HG03558 (cell line): ENCODE data around the gene KRTAP10-6.
"Not testable (repeated sequence)": the region's sequence is repeated elsewhere in the genome, so short reads cannot be mapped to it uniquely, and the experiment has no call there.

Source experiments
- ATAC-seq: cut with Tn5 transposase; IDR thresholded peaks from one replicate; pipeline ENCODE4 v1.9.1; 2021; ENCODE audit warnings: moderate number of reproducible peaks; ENCODE audit not compliant: unreplicated experiment; ENCODE audit errors: extremely low read depth

Gene KRTAP10-6, protein sequence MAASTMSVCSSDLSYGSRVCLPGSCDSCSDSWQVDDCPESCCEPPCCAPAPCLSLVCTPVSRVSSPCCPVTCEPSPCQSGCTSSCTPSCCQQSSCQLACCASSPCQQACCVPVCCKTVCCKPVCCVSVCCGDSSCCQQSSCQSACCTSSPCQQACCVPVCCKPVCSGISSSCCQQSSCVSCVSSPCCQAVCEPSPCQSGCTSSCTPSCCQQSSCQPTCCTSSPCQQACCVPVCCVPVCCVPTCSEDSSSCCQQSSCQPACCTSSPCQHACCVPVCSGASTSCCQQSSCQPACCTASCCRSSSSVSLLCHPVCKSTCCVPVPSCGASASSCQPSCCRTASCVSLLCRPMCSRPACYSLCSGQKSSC

GRCh38 chr21:44592446-44593311, at the start of gene KRTAP10-6:
Gene KRTAP10-6 (minus strand): TSS chr21:44592505. CDS start chr21:44592484, 21 bp downstream.
- no peak for ATAC-seq

GRCh38 chr21:44640761-44641160, 48.5 kb upstream of the KRTAP10-6 start:
- no peak for ATAC-seq

DNA sequence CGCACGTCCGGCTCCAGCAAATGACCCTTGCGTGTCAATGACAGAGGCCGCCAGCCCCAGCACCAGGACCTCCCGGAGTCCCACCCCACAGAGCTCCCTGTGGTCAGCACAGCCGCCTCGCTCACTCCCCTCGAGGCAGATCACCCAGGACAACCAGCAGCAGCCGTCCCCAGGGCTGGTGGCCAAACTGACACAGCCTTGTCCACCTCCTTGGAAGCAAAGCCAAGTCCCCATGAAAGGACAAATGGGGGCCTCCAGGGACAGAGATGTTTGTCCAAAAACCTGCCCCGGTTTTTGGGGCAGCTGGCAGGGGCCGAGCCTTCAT, 47.0 kb upstream of the KRTAP10-6 start:
- no peak for ATAC-seq

DNA sequence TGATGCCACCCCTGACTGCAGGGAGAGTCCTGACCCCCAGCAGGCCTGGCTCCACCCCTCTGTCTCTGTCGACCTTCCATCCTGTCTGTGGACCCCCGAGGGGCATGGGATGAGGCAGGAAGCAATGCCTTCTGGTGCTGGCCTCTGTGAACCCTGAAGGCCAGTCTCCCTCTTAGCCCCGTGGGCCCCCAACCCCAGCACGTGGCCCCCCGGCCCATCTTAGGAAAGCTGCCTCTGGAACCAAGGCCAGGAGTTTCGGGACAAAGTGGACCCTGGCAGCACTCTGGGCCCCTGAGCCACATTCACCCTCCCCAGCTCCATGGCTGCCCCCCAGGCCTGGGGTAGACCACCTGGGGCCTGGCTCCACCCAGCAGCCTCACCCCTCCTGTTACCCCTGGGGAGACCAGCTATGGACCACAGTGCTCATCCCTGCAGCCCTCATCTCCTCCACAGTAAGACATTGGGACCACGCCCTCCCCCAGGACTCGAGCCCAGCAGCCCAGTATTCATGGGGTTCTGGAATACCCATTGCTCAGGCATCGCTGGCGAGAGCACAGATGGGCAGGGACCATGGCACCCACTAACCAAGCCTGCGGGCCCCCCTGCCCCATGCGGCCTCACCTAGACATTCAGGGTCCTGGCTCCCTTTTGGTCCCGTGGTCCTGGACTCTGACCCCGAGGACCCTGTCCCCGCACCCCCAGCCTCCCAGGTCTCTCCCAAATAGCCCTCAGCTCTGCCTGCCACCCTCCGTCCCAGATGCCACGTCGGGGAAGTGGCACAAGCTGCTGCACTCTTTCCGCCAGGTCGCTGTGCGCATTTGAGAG, 46.4 kb upstream of the KRTAP10-6 start:
- not testable (repeated sequence) for ATAC-seq

DNA sequence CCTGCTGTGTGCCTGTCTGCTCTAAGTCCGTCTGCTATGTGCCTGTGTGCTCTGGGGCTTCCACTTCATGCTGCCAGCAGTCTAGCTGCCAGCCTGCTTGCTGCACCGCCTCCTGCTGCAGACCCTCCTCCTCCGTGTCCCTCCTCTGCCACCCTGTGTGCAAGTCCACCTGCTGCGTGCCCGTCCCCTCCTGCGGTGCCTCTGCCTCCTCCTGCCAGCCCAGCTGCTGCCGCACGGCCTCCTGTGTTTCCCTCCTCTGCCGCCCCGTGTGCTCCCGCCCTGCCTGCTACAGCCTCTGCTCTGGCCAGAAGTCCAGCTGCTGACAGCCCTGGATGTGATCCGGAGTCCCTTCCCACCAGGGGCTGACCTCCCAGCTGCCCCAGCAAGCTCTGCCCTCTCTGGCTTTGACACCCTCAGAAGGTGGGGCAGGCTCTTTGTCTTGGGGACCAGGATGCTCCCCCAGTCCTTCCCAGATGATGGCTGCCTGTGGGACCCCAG, 45.6 kb upstream of the KRTAP10-6 start:
- ATAC-seq, result not testable (repeated sequence)

GRCh38 chr21:44637018-44637850, 44.9 kb upstream of the KRTAP10-6 start, which contains the start of gene KRTAP10-10:
Gene KRTAP10-10 (plus strand): TSS chr21:44637356. CDS start chr21:44637418, 62 bp downstream.
- no peak for ATAC-seq

DNA sequence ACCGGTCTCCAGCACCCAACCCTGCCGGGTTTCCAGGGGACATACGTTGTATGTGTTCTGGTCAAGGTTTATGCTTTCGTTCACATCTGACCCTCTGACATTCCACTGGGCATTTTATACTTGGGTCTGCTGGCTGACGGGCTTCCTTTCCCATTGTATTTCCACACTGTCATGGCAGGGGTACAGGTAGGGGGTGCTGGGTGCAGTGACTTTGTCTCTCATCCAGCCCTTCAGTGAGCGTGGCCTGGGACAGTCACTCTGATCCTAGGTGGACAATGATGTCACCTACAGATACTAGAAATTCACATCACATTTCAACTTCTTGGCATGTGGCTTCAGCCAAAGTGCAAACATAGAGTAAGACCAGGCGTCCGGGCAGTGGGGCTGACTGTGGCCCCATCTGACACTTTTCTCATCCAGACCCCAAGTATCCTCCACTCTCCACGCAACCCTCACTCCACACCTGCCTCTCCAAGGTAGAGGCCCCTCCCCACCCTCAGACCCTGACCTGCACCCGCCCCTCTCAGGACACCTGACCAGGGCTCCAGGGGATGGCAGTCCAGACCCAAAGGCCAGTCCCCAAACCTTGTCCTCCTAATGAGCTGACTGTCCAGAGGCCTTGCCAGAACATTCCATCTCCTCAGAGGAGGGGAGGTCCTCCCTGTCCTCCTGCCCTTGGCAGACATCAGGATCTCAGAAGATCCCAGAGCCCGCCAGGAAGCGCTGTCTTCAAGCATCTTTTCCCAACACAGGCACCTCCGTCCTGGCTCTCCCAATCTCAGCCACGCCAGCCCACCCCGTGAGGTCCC, 44.1 kb upstream of the KRTAP10-6 start:
- ATAC-seq, result no peak

- no peak for ATAC-seq
These were observed 39.8 kb upstream of the KRTAP10-6 start for GRCh38 chr21:44632067-44632466.

DNA sequence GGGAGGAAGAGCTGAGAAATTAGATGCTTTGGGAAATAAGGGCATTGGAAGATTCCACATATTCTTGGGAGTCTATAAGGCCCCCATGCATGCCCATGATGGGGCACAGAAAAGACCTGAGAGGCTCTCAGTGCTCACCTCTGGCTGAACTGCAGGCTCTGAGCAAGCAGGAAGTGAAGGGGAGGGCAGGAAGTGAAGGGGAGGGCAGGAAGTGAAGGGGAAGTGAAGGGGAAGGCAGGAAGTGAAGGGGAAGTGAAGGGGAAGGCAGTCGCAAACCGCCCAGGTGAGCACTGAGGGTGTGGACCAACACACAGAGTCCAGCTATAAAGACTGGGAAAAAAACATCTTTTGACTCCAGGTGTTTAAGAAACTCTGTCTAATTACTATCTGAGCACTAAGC, 38.1 kb upstream of the KRTAP10-6 start:
- ATAC-seq, result no peak

GRCh38 chr21:44628707-44629391, 36.5 kb upstream of the KRTAP10-6 start:
- ATAC-seq, result no peak

GRCh38 chr21:44627831-44628233, 35.5 kb upstream of the KRTAP10-6 start:
- not testable (repeated sequence) for ATAC-seq

DNA sequence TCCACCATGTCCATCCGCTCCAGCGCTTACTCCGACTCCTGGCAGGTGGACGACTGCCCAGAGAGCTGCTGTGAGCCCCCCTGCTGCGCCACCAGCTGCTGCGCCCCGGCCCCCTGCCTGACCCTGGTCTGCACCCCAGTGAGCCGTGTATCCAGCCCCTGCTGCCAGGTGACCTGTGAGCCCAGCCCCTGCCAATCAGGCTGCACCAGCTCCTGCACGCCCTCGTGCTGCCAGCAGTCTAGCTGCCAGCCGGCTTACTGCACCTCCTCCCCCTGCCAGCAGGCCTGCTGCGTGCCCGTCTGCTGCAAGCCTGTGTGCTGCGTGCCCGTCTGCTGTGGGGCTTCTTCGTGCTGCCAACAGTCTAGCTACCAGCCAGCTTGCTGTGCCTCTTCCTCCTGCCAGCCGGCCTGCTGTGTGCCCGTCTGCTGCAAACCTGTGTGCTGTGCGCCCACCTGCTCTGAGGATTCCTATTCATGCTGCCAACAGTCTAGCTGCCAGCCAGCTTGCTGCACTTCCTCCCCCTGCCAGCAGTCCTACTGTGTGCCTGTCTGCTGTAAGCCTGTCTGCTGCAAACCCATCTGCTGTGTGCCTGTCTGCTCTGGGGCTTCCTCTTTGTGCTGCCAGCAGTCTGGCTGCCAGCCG, 35.0 kb upstream of the KRTAP10-6 start:
- ATAC-seq, result not testable (repeated sequence)

- no peak for ATAC-seq
These were observed 34.4 kb upstream of the KRTAP10-6 start, which contains the start of gene KRTAP10-9 for GRCh38 chr21:44626673-44627143. Gene KRTAP10-9 (plus strand): TSS chr21:44627093. CDS start chr21:44627172, 79 bp downstream.

DNA sequence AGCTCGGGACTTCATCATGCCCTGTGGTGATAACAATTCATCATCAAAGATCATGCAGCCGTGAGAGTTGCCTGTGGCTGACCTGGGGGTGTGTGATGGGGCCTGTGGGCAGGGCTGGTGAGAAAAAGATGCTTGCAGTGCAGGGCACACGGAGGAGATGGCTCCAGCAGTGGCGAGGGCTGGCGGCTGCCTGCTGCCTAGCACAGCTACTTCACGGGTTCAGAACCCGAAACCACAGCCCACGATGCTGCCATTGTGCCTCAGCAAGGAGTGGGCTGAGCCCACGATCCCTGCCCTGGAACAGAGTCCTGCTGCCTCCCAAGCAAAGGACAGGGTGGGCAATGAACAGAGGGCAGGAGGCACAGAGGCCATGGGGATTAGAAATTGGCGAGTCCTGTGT, 34.0 kb upstream of the KRTAP10-6 start:
- no peak for ATAC-seq

DNA sequence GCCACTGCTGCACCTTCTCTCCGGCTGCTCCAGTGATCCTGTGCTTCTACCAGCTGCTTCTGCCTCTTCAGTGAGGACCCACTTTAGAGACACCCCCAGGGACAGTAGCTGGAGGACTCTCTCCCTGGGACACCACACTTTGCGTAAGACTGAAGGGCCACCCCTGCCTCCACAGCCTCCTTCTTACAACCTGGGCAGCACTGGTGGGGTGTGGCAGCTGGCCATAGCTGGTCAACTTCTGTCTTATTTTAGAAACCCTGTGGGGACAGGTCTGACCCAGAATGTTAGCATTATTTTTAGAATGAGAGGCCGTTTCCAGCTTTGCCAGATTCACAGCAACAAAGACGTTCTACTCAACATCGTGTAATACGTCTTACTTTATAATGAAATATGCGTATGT, 33.5 kb upstream of the KRTAP10-6 start:
- no peak for ATAC-seq

GRCh38 chr21:44623575-44623974, 31.3 kb upstream of the KRTAP10-6 start:
- ATAC-seq, result no peak

GRCh38 chr21:44619886-44620285, 27.6 kb upstream of the KRTAP10-6 start:
- no peak for ATAC-seq
